NCI-H128 (cell line): Measurements from ENCODE around the gene PPP1R9B.

Experiments used
- DNase-seq: peaks from one replicate; lab custom pipeline; 2025; ENCODE audit not compliant: unreplicated experiment; lab: John Stamatoyannopoulos, UW

PPP1R9B gene

GRCh38 chr17:50143461-50144176 is 6.9 kb downstream of the PPP1R9B start:
- no peak for DNase-seq

- no peak for DNase-seq
Observed at GRCh38 chr17:50141745-50142110, 8.7 kb downstream of the PPP1R9B start.

- DNase-seq: no peak
Observed at GRCh38 chr17:50141026-50141744, 9.3 kb downstream of the PPP1R9B start.

GRCh38 chr17:50139950-50140885 is 10.3 kb downstream of the PPP1R9B start:
- DNase-seq: no peak

GRCh38 chr17:50139185-50139783 is 11.2 kb downstream of the PPP1R9B start:
- no peak for DNase-seq

GRCh38 chr17:50137042-50137441 is 13.4 kb downstream of the PPP1R9B start:
- DNase-seq: no peak

- DNase-seq: no peak
Observed at GRCh38 chr17:50136096-50136687, 14.3 kb downstream of the PPP1R9B start.

- DNase-seq: no peak
Observed at GRCh38 chr17:50135316-50136095, 15.0 kb downstream of the PPP1R9B start.

GRCh38 chr17:50134206-50135110 is 16.0 kb downstream of the PPP1R9B start:
- no peak for DNase-seq

- no peak for DNase-seq
Observed at GRCh38 chr17:50133769-50134099, 16.7 kb downstream of the PPP1R9B start.

GRCh38 chr17:50133028-50133768 is 17.3 kb downstream of the PPP1R9B start:
- no peak for DNase-seq

GRCh38 chr17:50132104-50132794 is 18.2 kb downstream of the PPP1R9B start:
- no peak for DNase-seq

- no peak for DNase-seq
Observed at GRCh38 chr17:50130559-50131305, 19.7 kb downstream of the PPP1R9B start.

- DNase-seq: no peak
Observed at GRCh38 chr17:50129728-50130558, 20.5 kb downstream of the PPP1R9B start, which contains the start of gene SAMD14. Gene SAMD14 (minus strand): TSS chr17:50130160. CDS start chr17:50124959, 5,201 bp downstream.

- DNase-seq: no peak
Observed at GRCh38 chr17:50129353-50129727, 21.1 kb downstream of the PPP1R9B start.
